Mesenchymal stem cell (in vitro differentiated cells and primary cell): ENCODE measurements around the gene OGA.

Source experiments
- DNase-seq: peaks from one replicate; pipeline ENCODE4 v3.0.0-alpha.2; 2013
- H2AFZ ChIP-seq: one replicate; pipeline ENCODE4 v1.6.1; 2013; ENCODE audit warnings: low read depth, mild to moderate bottlenecking, control low read depth, inconsistent platforms, low read length, moderate library complexity
- H2AK5ac ChIP-seq: 2 replicates; pipeline ENCODE4 v1.6.1; 2013; ENCODE audit warnings: low read length, moderate library complexity, mild to moderate bottlenecking, inconsistent platforms; ENCODE audit not compliant: severe bottlenecking
- H2BK120ac ChIP-seq: one replicate; pipeline ENCODE4 v1.6.1; 2013; ENCODE audit warnings: low read depth, mild to moderate bottlenecking, inconsistent platforms, low read length, moderate library complexity
- H2BK12ac ChIP-seq, 2 experiments: one replicate each; pipeline ENCODE4 v1.6.1; 2013; ENCODE audit warnings: inconsistent platforms in 2 of 2, low read length in 2 of 2, mild to moderate bottlenecking in 2 of 2, moderate library complexity in 2 of 2, control low read depth in 1 of 2
- H2BK15ac ChIP-seq: one replicate; pipeline ENCODE4 v1.6.1; 2013; ENCODE audit warnings: mild to moderate bottlenecking, low read depth, inconsistent platforms; ENCODE audit not compliant: poor library complexity, severe bottlenecking
- H2BK5ac ChIP-seq: 2 replicates; pipeline ENCODE4 v1.6.1; 2013; ENCODE audit warnings: low read depth, mild to moderate bottlenecking, low read length, control low read depth, inconsistent platforms; ENCODE audit not compliant: poor library complexity, severe bottlenecking
- H3K14ac ChIP-seq, 2 experiments: one replicate each; pipeline ENCODE4 v1.6.1; 2013; ENCODE audit warnings: inconsistent platforms in 2 of 2, low read length in 2 of 2, control low read depth in 1 of 2, mild to moderate bottlenecking in 1 of 2, moderate library complexity in 1 of 2
- H3K18ac ChIP-seq, 2 experiments: one replicate each; pipeline ENCODE4 v1.6.1; 2013; ENCODE audit warnings: inconsistent platforms in 2 of 2, low read length in 2 of 2, control low read depth in 1 of 2, low read depth in 1 of 2, mild to moderate bottlenecking in 1 of 2
- H3K23ac ChIP-seq, 2 experiments: one replicate each; pipeline ENCODE4 v1.6.1; 2013; ENCODE audit warnings: inconsistent platforms in 2 of 2, low read length in 2 of 2, mild to moderate bottlenecking in 2 of 2, moderate library complexity in 2 of 2, control low read depth in 1 of 2
- H3K27ac ChIP-seq: 2 replicates; pipeline ENCODE4 v1.5.1; 2013; ENCODE audit warnings: mild to moderate bottlenecking, moderate library complexity, low read length, control low read depth, inconsistent platforms; ENCODE audit not compliant: poor library complexity, severe bottlenecking
- H3K27me3 ChIP-seq, 2 experiments: 2 replicates each; pipeline versions ENCODE4 v1.6.1 to v1.7.0; 2013; ENCODE audit warnings: low read length in 2 of 2, mild to moderate bottlenecking in 2 of 2, moderate library complexity in 2 of 2, control low read depth in 1 of 2, inconsistent platforms in 1 of 2; ENCODE audit not compliant: control insufficient read depth in 1 of 2, insufficient read depth in 1 of 2
- H3K36me3 ChIP-seq, 2 experiments: 2 replicates each; pipeline versions ENCODE4 v1.6.1 to v1.7.0; 2013; ENCODE audit warnings: low read length in 2 of 2, control low read depth in 1 of 2, inconsistent platforms in 1 of 2, low read depth in 1 of 2, mild to moderate bottlenecking in 1 of 2; ENCODE audit not compliant: insufficient read depth in 2 of 2, control insufficient read depth in 1 of 2
- H3K4ac ChIP-seq, 2 experiments: one replicate each; pipeline ENCODE4 v1.6.1; 2013; ENCODE audit warnings: inconsistent platforms in 2 of 2, low read length in 2 of 2, mild to moderate bottlenecking in 2 of 2, moderate library complexity in 2 of 2, control low read depth in 1 of 2, low read depth in 1 of 2
- H3K4me1 ChIP-seq: 2 replicates; pipeline ENCODE4 v1.6.1; 2013; ENCODE audit warnings: low read depth, low read length, control low read depth; ENCODE audit not compliant: control insufficient read depth, insufficient read depth
- H3K4me2 ChIP-seq: 2 replicates; pipeline ENCODE4 v1.6.1; 2013; ENCODE audit warnings: low read length, mild to moderate bottlenecking, inconsistent platforms; ENCODE audit not compliant: poor library complexity, severe bottlenecking
- H3K4me3 ChIP-seq, 2 experiments: 2 replicates each; pipeline versions ENCODE4 v1.5.1 to v1.7.0; 2013; ENCODE audit warnings: low read length in 2 of 2, mild to moderate bottlenecking in 2 of 2, control low read depth in 1 of 2, low read depth in 1 of 2; ENCODE audit not compliant: insufficient read depth in 1 of 2
- H3K79me1 ChIP-seq: replicated peaks from 2 replicates; pipeline ENCODE4 v1.6.1; 2013; ENCODE audit warnings: mild to moderate bottlenecking, control low read depth, low read length, inconsistent platforms; ENCODE audit not compliant: poor library complexity, severe bottlenecking
- H3K9ac ChIP-seq: 2 replicates; pipeline ENCODE4 v1.7.0; 2013; ENCODE audit warnings: mild to moderate bottlenecking, low read length, moderate library complexity
- H3K9me3 ChIP-seq: 2 replicates; pipeline ENCODE4 v1.7.0; 2013; ENCODE audit warnings: mild to moderate bottlenecking, low read length; ENCODE audit not compliant: control insufficient read depth
- H4K8ac ChIP-seq: one replicate; pipeline ENCODE4 v1.6.1; 2013; ENCODE audit warnings: inconsistent platforms, mild to moderate bottlenecking, low read length, moderate library complexity
- H4K91ac ChIP-seq: one replicate; pipeline ENCODE4 v1.6.1; 2013; ENCODE audit warnings: mild to moderate bottlenecking, low read length, inconsistent platforms
- WGBS: methylation state at CpG from one replicate; pipeline ENCODE4 v1.1.7; 2013; ENCODE audit warnings: mixed read lengths; 5-methylcytosine and 5-hydroxymethylcytosine counted together

The OGA gene

GRCh38 chr10:101767600-101767945 lies 50.7 kb downstream of the OGA start:
- H3K18ac ChIP-seq, result no peak overlapping the region
- H3K9me3 ChIP-seq, result no peaks in the 10 kb centered on the region
- no peak overlapping the region for H3K27ac ChIP-seq
- no peak overlapping the region for H4K91ac ChIP-seq
- no peak overlapping the region for H2BK12ac ChIP-seq
- no peak overlapping the region for H3K4me3 ChIP-seq
- no peak overlapping the region for H3K14ac ChIP-seq
- no peak overlapping the region for H2AFZ ChIP-seq
- H3K4me2 ChIP-seq, result no peak overlapping the region
- WGBS, result 28% methylated on average over 6 of the region's 6 CpGs
- no peak overlapping the region for H2BK15ac ChIP-seq
- no peak overlapping the region for H3K23ac ChIP-seq
- no peaks in the 10 kb centered on the region for H3K79me1 ChIP-seq
- no peak for DNase-seq
- peaks cover 82 to 90% of the 10 kb centered on the region in 2 experiments for H3K27me3 ChIP-seq
- H3K36me3 ChIP-seq, result peaks cover 0 to 12% of the 10 kb centered on the region in 2 experiments
- H3K4me1 ChIP-seq, result no peaks in the 10 kb centered on the region
- H2AK5ac ChIP-seq, result no peak overlapping the region
- no peak overlapping the region for H3K4ac ChIP-seq
- no peak overlapping the region for H2BK120ac ChIP-seq
- no peak overlapping the region for H3K9ac ChIP-seq
- no peak overlapping the region for H2BK5ac ChIP-seq
- no peak overlapping the region for H4K8ac ChIP-seq

DNA sequence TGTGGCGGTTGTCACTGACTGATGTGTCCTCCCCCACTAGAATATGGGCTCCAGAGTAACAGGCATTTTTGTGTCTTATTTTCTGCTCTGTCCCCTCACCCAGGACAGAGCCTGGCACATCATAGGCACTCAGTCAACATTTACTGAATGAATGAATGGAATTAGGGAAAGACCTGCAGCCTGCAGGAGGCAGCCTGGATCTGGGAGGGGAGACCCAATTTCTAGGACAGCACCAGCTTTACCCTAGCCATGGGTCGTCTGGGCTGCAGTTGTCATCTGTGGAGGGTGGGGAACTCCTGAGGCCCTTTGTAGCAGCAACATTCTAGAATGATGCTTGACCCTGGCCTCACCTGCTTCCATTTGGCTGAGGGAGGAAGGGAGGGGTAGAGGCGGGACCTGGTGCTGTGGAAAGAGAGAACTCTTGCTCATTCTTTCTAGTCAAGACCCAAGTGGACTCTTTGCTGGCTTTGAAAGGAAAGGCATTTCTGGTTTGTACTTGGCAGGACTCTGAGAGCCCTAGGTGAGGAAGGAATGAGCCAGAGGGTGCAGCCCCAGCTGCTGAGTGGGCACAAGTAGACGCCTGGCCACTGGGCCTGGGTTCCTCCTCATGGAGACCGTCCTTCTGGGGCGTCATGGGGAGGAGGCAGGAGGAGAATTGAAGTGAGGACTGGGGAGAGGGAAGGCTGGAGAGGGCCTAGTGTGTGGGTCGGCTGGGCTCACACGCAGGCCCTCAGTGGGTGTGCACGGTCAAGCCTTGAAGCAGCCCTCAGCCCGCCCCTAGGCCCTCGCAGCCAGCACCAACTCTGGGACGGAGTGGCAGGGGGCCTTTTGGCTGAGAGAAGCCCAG lies 51.3 kb downstream of the OGA start:
- H3K23ac ChIP-seq, result no peak overlapping the region
- no peak overlapping the region for H3K14ac ChIP-seq
- peaks cover 82 to 90% of the 10 kb centered on the region in 2 experiments for H3K27me3 ChIP-seq
- no peak overlapping the region for H2AFZ ChIP-seq
- H3K9ac ChIP-seq, result no peak overlapping the region
- DNase-seq, result no peak
- no peak overlapping the region for H2BK5ac ChIP-seq
- H3K4me1 ChIP-seq, result no peaks in the 10 kb centered on the region
- no peak overlapping the region for H3K4me2 ChIP-seq
- no peak overlapping the region for H4K8ac ChIP-seq
- H4K91ac ChIP-seq, result no peak overlapping the region
- H3K4ac ChIP-seq, result no peak overlapping the region
- no peak overlapping the region for H2BK15ac ChIP-seq
- H3K18ac ChIP-seq, result no peak overlapping the region
- no peak overlapping the region for H2BK120ac ChIP-seq
- H2BK12ac ChIP-seq, result no peak overlapping the region
- no peaks in the 10 kb centered on the region for H3K79me1 ChIP-seq
- H2AK5ac ChIP-seq, result no peak overlapping the region
- no peak overlapping the region for H3K4me3 ChIP-seq
- WGBS, result 81% methylated on average over 12 of the region's 12 CpGs
- no peaks in the 10 kb centered on the region for H3K9me3 ChIP-seq
- peaks cover 0 to 12% of the 10 kb centered on the region in 2 experiments for H3K36me3 ChIP-seq
- H3K27ac ChIP-seq, result no peak overlapping the region

DNA sequence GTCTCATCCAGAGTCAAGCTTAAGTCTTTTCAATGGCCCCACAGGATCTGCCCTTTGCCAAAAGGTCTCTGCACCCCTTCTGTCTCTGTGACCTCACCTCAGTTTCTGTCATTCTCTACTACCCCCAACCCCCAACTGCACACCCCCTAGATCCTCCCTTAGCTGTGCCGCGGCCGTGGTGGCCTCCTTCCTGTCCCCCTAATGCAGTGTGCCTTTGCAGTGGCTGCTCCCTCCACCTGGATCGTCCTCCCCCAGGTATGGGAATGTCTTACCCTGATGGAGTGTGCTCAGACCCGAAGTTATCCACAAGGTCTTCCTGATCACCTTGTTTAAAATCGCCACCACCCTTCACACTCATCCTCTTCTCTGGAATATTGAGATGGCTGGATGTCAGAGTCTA lies 51.9 kb downstream of the OGA start:
- H3K4me2 ChIP-seq, result no peak overlapping the region
- H3K14ac ChIP-seq, result no peak overlapping the region
- no peak overlapping the region for H3K4me3 ChIP-seq
- 96% methylated on average over 4 of the region's 6 CpGs for WGBS
- no peak overlapping the region for H4K8ac ChIP-seq
- no peak overlapping the region for H3K18ac ChIP-seq
- H2AK5ac ChIP-seq, result no peak overlapping the region
- H3K27ac ChIP-seq, result no peak overlapping the region
- H3K27me3 ChIP-seq, result peaks cover 81 to 90% of the 10 kb centered on the region in 2 experiments
- H4K91ac ChIP-seq, result no peak overlapping the region
- no peaks in the 10 kb centered on the region for H3K4me1 ChIP-seq
- H2BK120ac ChIP-seq, result no peak overlapping the region
- no peak overlapping the region for H3K4ac ChIP-seq
- H3K79me1 ChIP-seq, result no peaks in the 10 kb centered on the region
- H3K23ac ChIP-seq, result no peak overlapping the region
- H3K9ac ChIP-seq, result no peak overlapping the region
- peaks cover 0 to 12% of the 10 kb centered on the region in 2 experiments for H3K36me3 ChIP-seq
- no peaks in the 10 kb centered on the region for H3K9me3 ChIP-seq
- no peak overlapping the region for H2BK15ac ChIP-seq
- H2BK5ac ChIP-seq, result no peak overlapping the region
- no peak overlapping the region for H2BK12ac ChIP-seq
- H2AFZ ChIP-seq, result no peak overlapping the region
- DNase-seq, result no peak

DNA sequence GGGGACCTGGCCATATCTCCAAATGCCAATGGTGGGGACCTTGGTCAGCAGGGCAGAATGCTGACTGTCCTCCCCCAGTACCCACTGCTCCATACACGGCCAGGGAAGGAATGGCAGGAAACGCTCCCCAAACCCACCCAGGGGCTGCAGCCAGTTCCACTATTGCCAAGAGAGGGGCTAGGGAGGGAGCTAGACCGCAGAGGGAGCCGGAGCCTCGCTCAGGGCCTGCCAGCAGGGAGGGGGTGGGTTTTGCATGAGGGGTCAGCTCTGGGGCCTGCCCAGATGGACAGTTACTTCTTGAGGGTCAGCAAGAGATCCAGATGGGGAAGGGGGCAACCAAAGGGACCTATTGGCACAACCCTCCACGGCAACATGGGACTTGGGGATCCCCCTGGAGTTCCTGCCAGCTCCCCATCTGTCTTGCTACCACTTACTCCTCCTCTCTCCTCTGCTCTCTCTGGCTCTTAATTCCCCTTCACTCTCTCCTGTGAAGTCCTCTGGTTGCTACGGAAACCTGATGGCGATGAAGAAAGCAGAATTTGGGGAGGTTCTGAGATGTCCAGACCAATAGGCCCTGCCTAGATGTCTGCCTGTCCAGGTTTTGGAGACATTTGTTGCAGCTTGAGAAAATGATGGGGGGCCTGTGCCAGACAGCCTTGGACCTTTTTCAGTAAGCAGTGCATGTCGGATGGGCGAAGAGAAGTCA lies 55.0 kb downstream of the OGA start:
- no peak for DNase-seq
- 89% methylated on average over 7 of the region's 10 CpGs for WGBS

More for the DNA sequence above, 55.0 kb downstream of the OGA start:
- Histone ChIP-seq H3K18ac (no peak overlapping the region), H3K4me1 (no peaks in the 10 kb centered on the region), H3K36me3 (peaks cover 0 to 3% of the 10 kb centered on the region in 2 experiments), H4K8ac (no peak overlapping the region), H2AFZ (no peak overlapping the region), H3K23ac (no peak overlapping the region), H3K9me3 (no peaks in the 10 kb centered on the region), H2BK120ac (no peak overlapping the region), H3K14ac (no peak overlapping the region), H3K4ac (no peak overlapping the region), H3K9ac (no peak overlapping the region), H2AK5ac (no peak overlapping the region), H2BK12ac (no peak overlapping the region), H2BK15ac (no peak overlapping the region), H4K91ac (no peak overlapping the region), H2BK5ac (no peak overlapping the region), H3K27me3 (peaks cover 93 to 95% of the 10 kb centered on the region in 2 experiments), H3K4me3 (no peak overlapping the region), H3K27ac (no peak overlapping the region), H3K4me2 (no peak overlapping the region), H3K79me1 (no peaks in the 10 kb centered on the region)
